ENCODE data around the gene THG1L. TPM values are rescaled to one million over a fixed set of nuclear protein-coding genes. Genes with fewer than 3 reads are reported as not detected.

The THG1L gene
- total and polyA plus RNA-seq, 2 of the 13 experiments (the other 11 are each of a cell fraction or from before 2014, with no cell fraction given) = 16.6 to 17.2 TPM

DNA sequence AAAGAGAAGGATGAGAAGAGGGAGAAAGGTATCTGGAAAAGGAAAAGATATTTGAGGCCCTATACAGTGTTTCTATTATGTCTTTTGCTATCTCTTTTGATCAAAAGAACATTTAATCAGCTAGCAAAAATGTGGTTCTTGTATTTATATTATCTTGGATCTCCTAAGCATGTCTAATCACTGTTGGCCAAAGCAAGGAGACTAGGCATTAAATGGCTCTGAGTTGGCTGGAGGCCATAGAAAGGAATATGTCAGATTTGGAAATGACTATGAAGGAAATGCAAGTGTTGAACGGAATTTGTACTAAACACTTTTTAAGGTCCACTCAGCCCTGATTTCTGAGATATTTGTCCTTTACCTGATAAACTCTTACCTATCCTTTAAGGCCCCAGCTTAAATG lies 22.4 kb upstream of the THG1L start:
- ChIA-PET CTCF (ENCODE audit: low intra/inter-chr PET ratio, low total read pairs) (no interaction called here), POLR2A (no interaction called here)
- Histone ChIP-seq H3K27ac (ENCODE audit: extremely low read length, insufficient read depth, low read length) (no peak overlapping the region), H3K4me2 (ENCODE audit: low read depth, low read length) (no peak overlapping the region), H3K9ac (ENCODE audit: insufficient read depth, low read depth, low read length) (no peak overlapping the region), H3K79me2 (ENCODE audit: insufficient read depth, low read length) (no peaks in the 10 kb centered on the region), H3K36me3 (replicated peaks in 1 of 2; ENCODE audit: control insufficient read depth in 1 of 2, insufficient read depth in 2 of 2, low read length in 2 of 2) (no peaks in the 10 kb centered on the region), H3K4me3 (replicated peaks in 1 of 3; ENCODE audit: insufficient read depth in 1 of 3, low read depth in 2 of 3, low read length in 3 of 3) (no peak overlapping the region), H3K9me3 (ENCODE audit: low read length) (no peaks in the 10 kb centered on the region), H4K20me1 (ENCODE audit: insufficient read depth, low read length) (no peaks in the 10 kb centered on the region), H3K27me3 (ENCODE audit: control insufficient read depth in 1 of 2, insufficient read depth in 2 of 2, low read length in 2 of 2) (peaks cover 0 to 5% of the 10 kb centered on the region in 2 experiments; a peak in 1 of 5 replicates), H2AFZ (ENCODE audit: low read length) (no peak overlapping the region), H3K4me1 (ENCODE audit: insufficient read depth, low read length) (no peaks in the 10 kb centered on the region)
- ATAC-seq = no peak
- no peak for FAIRE-seq
- TF ChIP-seq ZC3H13 (CRISPR knock-in tag; IDR thresholded peaks at IDR 0.05) = no peak
- TF ChIP-seq PHB2 (IDR thresholded peaks at IDR 0.05; ENCODE audit: partially characterized antibody) = no peak
- TF ChIP-seq PHF20 (CRISPR knock-in tag; IDR thresholded peaks at IDR 0.05) = no peak
- TF ChIP-seq STAT5B (CRISPR knock-in tag; IDR thresholded peaks at IDR 0.05) = no peak
- no peak for TF ChIP-seq SMYD3 (CRISPR knock-in tag; IDR thresholded peaks at IDR 0.05)
- no peak for TF ChIP-seq AHR (CRISPR knock-in tag; IDR thresholded peaks at IDR 0.05)
- no peak for TF ChIP-seq CCDC6 (CRISPR knock-in tag; IDR thresholded peaks at IDR 0.05)
- no peak for TF ChIP-seq PLRG1 (conservative IDR thresholded peaks at IDR 0.05)
- TF ChIP-seq SRSF9 (IDR thresholded peaks at IDR 0.05; ENCODE audit: borderline replicate concordance, insufficient read depth, low read depth, low read length, poor library complexity, severe bottlenecking) = no peak
- no peak for TF ChIP-seq ZBTB21 (CRISPR knock-in tag; IDR thresholded peaks at IDR 0.05)
- TF ChIP-seq LCORL (IDR thresholded peaks at IDR 0.05) = no peak
- TF ChIP-seq LCORL (CRISPR knock-in tag; IDR thresholded peaks at IDR 0.05) = no peak
- TF ChIP-seq SRSF1 (optimal IDR thresholded peaks at IDR 0.05; ENCODE audit: low read depth, low read length) = no peak
- TF ChIP-seq RBM22 (optimal IDR thresholded peaks at IDR 0.05; ENCODE audit: low read length) = no peak
- no peak for TF ChIP-seq PTBP1 (IDR thresholded peaks at IDR 0.05; ENCODE audit: low read depth, low read length, poor library complexity, severe bottlenecking)
- TF ChIP-seq RFX3 (CRISPR knock-in tag; IDR thresholded peaks at IDR 0.05) = no peak
- no peak for TF ChIP-seq ZFP62 (CRISPR knock-in tag; IDR thresholded peaks at IDR 0.05)
- TF ChIP-seq, protein P1, sequence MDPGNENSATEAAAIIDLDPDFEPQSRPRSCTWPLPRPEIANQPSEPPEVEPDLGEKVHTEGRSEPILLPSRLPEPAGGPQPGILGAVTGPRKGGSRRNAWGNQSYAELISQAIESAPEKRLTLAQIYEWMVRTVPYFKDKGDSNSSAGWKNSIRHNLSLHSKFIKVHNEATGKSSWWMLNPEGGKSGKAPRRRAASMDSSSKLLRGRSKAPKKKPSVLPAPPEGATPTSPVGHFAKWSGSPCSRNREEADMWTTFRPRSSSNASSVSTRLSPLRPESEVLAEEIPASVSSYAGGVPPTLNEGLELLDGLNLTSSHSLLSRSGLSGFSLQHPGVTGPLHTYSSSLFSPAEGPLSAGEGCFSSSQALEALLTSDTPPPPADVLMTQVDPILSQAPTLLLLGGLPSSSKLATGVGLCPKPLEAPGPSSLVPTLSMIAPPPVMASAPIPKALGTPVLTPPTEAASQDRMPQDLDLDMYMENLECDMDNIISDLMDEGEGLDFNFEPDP (CRISPR knock-in tag; conservative IDR thresholded peaks at IDR 0.05) = no peak
- no peak for TF ChIP-seq KLF13 (CRISPR knock-in tag; IDR thresholded peaks at IDR 0.05)
- TF ChIP-seq JUNB (CRISPR knock-in tag; IDR thresholded peaks at IDR 0.05; ENCODE audit: borderline replicate concordance) = no peak
- no peak for TF ChIP-seq ZSCAN30 (CRISPR knock-in tag; IDR thresholded peaks at IDR 0.05)
- no peak for DNase-seq (ENCODE audit: low spot score)
- 0% methylated on average over 1 of the region's 1 CpG for WGBS (ENCODE audit: low lambda C conversion rate)
- in situ Hi-C loops (cut with HindIII; ENCODE audit: extremely low pct_ligation_motif_present, low pct_unique_long_range_greater_than_20kb) (no loop called here), intact Hi-C loops (cut with micrococcal nuclease; ENCODE audit: unreplicated experiment) (no loop called here)
- no TSS peak for BruUV-seq (replicated peaks)

Data from HepG2 (cell line).